Karpas-422 (cell line): ENCODE results near the gene GRIN2D. TPM values are rescaled to one million over a fixed set of nuclear protein-coding genes. Genes with fewer than 3 reads are reported as not detected.
"Not testable (repeated sequence)": the region's sequence is repeated elsewhere in the genome, so short reads cannot be mapped to it uniquely, and the experiment has no call there.

Experiments used
- DNase-seq: peaks from one replicate; pipeline ENCODE4 v3.0.0-alpha.2; 2015
- H2AFZ ChIP-seq: fragments of 200-600 bp; sonication (generic); 2 replicates; pipeline ENCODE4 v1.6.1; 2014; ENCODE audit warnings: antibody characterized with exemption, low read length, mixed read lengths
- H3K27ac ChIP-seq: fragments of 200-600 bp; sonication (generic); 2 replicates; pipeline ENCODE4 v1.5.1; 2014; ENCODE audit warnings: mild to moderate bottlenecking, low read length, moderate library complexity
- H3K27me3 ChIP-seq: fragments of 200-600 bp; sonication (generic); 2 replicates; pipeline ENCODE4 v1.6.1; 2014; ENCODE audit warnings: low read length, mixed read lengths
- H3K36me3 ChIP-seq: fragments of 200-600 bp; sonication (generic); 2 replicates; pipeline ENCODE4 v1.6.1; 2014; ENCODE audit warnings: low read length, mixed read lengths; ENCODE audit not compliant: insufficient read depth
- H3K4me1 ChIP-seq: fragments of 200-600 bp; sonication (generic); 2 replicates; pipeline ENCODE4 v1.6.1; 2014; ENCODE audit warnings: mild to moderate bottlenecking, low read length, mixed read lengths
- H3K4me2 ChIP-seq: fragments of 200-600 bp; sonication (generic); 2 replicates; pipeline ENCODE4 v1.6.1; 2014; ENCODE audit warnings: low read length, low read depth, mild to moderate bottlenecking; ENCODE audit not compliant: poor library complexity, severe bottlenecking
- H3K4me3 ChIP-seq: fragments of 200-600 bp; sonication (generic); 2 replicates; pipeline ENCODE4 v1.5.1; 2014; ENCODE audit warnings: mild to moderate bottlenecking, antibody characterized with exemption, low read length, mixed read lengths
- H3K79me2 ChIP-seq: fragments of 200-600 bp; sonication (generic); 2 replicates; pipeline ENCODE4 v1.6.1; 2014; ENCODE audit warnings: mild to moderate bottlenecking, low read length, mixed read lengths
- H3K9ac ChIP-seq: fragments of 200-600 bp; sonication (generic); 2 replicates; pipeline ENCODE4 v1.6.0; 2014; ENCODE audit warnings: low read length
- H3K9me2 ChIP-seq: fragments of 200-600 bp; sonication (generic), shearing (Covaris generic); replicated peaks from 2 replicates; pipeline ENCODE4 v1.6.0; 2014; ENCODE audit warnings: mild to moderate bottlenecking, low read length, moderate library complexity; ENCODE audit not compliant: insufficient read depth
- H3K9me3 ChIP-seq: fragments of 300-700, 200-600 bp; sonication (generic); 2 replicates; pipeline ENCODE4 v1.6.1; 2014; ENCODE audit warnings: low read length, mixed read lengths
- H4K20me1 ChIP-seq: fragments of 200-600 bp; sonication (generic); 2 replicates; pipeline ENCODE4 v1.6.1; 2014; ENCODE audit warnings: mild to moderate bottlenecking, antibody characterized with exemption, low read length, low read depth; ENCODE audit not compliant: insufficient read depth
- total RNA-seq: library from RNA; depleted of rRNA; stranded (reverse); fragments of >200 nt; shearing (Covaris generic); gene quantifications from 2 replicates; pipeline ENCODE4 v1.2.3, GENCODE V29; 2014; ENCODE audit warnings: low replicate concordance

GRIN2D gene
- total RNA-seq, 1 experiment from 2014 or later, result not detected

DNA sequence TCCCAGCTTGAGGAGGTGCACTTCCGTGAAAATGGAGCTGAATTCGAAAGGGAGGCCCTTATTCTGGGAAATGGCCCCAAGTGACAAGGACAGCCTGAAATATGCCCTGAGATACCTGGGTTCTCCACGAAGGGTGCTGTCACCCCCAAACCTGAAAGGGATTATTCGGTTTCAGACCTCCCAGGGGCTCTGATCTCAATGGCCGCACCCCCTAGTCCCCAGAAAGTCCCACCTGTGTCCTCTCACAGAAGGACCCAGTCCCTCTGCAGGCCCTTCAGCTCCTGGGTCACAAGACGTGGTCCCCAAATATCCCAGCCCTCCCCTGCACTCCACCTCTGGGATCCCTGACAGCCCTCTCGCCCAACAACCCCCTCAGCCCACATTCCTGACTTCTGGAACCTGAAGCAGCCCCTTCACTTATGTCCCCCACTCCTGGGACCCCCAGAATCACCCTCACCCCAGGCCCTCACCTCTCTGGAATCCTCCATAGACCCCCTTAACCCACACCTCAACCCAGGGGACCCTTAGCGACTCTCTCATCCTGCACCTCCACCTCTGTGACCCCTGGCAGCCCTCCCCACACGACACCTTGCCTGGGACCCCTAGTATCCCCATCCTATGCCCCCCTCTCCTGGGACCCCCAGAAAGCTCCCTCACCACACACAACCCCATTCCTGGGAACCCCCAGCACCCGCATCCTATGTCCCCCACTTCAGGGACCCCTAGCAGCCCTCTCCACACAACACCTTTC, 28.7 kb upstream of the GRIN2D start:
- peak overlapping the region; percentile 93 for H2AFZ ChIP-seq
- DNase-seq, result no peak
- H3K9me3 ChIP-seq, result no peaks in the 10 kb centered on the region
- no peaks in the 10 kb centered on the region for H4K20me1 ChIP-seq
- no peaks in the 10 kb centered on the region for H3K79me2 ChIP-seq
- no peak overlapping the region for H3K27ac ChIP-seq
- H3K4me3 ChIP-seq, result peak overlapping the region; percentile 65; the same call in 1 of the 2 replicates
- no peaks in the 10 kb centered on the region for H3K36me3 ChIP-seq
- H3K27me3 ChIP-seq, result no peaks in the 10 kb centered on the region
- H3K9ac ChIP-seq, result peak overlapping the region; percentile 77
- H3K4me1 ChIP-seq, result peaks cover 19% of the 10 kb centered on the region
- no peaks in the 10 kb centered on the region for H3K9me2 ChIP-seq
- H3K4me2 ChIP-seq, result peak overlapping the region; percentile 73

DNA sequence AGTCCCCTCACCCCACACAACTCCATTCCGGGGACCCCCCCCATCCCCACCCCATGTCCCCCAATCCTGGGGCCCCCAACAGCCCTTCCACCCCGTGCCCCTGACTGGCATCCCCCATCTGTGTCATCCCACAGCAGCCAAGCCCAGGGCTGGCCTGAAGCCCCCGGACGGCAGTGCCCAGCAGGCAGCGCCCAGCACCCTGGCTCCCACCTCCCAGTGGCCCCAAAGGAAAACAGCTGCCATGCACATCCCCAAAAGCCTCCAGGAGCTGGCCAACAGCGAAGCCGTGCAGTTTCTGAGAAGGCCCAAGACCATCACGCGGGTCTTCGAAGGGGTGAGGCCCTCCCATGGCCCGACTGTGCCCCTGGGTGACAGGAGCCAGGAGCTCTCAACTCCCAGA, 27.9 kb upstream of the GRIN2D start:
- H3K27ac ChIP-seq, result no peak overlapping the region
- no peaks in the 10 kb centered on the region for H3K9me2 ChIP-seq
- no peak overlapping the region for H3K9ac ChIP-seq
- DNase-seq, result no peak
- H3K36me3 ChIP-seq, result no peaks in the 10 kb centered on the region
- peaks cover 19% of the 10 kb centered on the region for H3K4me1 ChIP-seq
- H3K79me2 ChIP-seq, result no peaks in the 10 kb centered on the region
- H3K27me3 ChIP-seq, result no peaks in the 10 kb centered on the region
- no peak overlapping the region for H3K4me2 ChIP-seq
- no peak overlapping the region for H3K4me3 ChIP-seq
- no peak overlapping the region for H2AFZ ChIP-seq
- H4K20me1 ChIP-seq, result no peaks in the 10 kb centered on the region
- no peaks in the 10 kb centered on the region for H3K9me3 ChIP-seq

DNA sequence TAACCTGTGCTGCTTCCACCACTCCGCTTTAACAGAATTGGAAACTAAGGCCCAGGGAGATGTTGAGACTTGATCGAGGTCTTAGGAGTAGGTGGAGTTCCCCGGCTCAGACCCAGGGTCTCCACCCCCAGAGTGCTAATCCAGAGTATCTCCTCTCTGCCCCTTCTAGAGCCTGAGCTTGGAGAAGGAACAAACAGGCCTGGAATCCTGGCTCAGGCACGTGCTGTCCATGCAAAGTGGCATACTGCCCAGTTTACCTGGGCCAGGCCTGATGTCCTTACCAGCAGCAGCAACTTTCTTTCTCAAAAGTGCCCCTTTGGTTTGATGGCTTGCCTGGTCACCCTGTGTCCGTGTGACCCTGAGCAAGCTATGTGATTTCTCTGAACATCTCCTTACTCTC, 25.6 kb upstream of the GRIN2D start:
- no peaks in the 10 kb centered on the region for H3K79me2 ChIP-seq
- no peak overlapping the region for H3K27ac ChIP-seq
- no peaks in the 10 kb centered on the region for H3K9me3 ChIP-seq
- no peak overlapping the region for H2AFZ ChIP-seq
- H3K36me3 ChIP-seq, result no peaks in the 10 kb centered on the region
- H3K4me1 ChIP-seq, result peaks cover 14% of the 10 kb centered on the region
- no peak for DNase-seq
- H3K9ac ChIP-seq, result no peak overlapping the region
- no peaks in the 10 kb centered on the region for H4K20me1 ChIP-seq
- H3K4me3 ChIP-seq, result no peak overlapping the region
- H3K4me2 ChIP-seq, result no peak overlapping the region
- H3K9me2 ChIP-seq, result no peaks in the 10 kb centered on the region
- no peaks in the 10 kb centered on the region for H3K27me3 ChIP-seq

DNA sequence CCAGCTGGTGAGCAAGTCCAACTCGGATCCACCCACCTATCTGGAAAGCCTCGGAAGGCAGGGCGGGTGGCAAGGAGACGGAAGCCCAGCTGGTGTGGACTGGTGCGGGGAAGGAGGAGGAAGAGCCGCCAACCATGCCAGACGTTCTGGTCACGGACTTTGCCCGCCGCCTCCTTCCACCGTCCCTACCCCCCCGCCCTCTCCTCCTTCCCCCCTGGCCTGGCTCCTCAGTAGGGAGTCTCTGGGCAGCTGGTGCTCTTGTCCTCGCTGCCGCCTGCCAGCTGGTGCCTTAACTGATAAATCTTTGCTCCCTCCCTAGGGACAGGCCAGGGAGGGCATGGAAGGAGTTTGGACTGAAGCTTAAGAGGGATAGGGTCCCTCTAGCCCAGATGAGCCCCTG, 24.5 kb upstream of the GRIN2D start:
- Histone ChIP-seq H3K36me3 (no peaks in the 10 kb centered on the region), H2AFZ (no peak overlapping the region), H4K20me1 (no peaks in the 10 kb centered on the region), H3K9me2 (no peaks in the 10 kb centered on the region), H3K27me3 (no peaks in the 10 kb centered on the region), H3K79me2 (no peaks in the 10 kb centered on the region), H3K9me3 (no peaks in the 10 kb centered on the region), H3K9ac (no peak overlapping the region), H3K4me3 (no peak overlapping the region), H3K27ac (no peak overlapping the region), H3K4me1 (peaks cover 8% of the 10 kb centered on the region), H3K4me2 (no peak overlapping the region)
- DNase-seq, result no peak

DNA sequence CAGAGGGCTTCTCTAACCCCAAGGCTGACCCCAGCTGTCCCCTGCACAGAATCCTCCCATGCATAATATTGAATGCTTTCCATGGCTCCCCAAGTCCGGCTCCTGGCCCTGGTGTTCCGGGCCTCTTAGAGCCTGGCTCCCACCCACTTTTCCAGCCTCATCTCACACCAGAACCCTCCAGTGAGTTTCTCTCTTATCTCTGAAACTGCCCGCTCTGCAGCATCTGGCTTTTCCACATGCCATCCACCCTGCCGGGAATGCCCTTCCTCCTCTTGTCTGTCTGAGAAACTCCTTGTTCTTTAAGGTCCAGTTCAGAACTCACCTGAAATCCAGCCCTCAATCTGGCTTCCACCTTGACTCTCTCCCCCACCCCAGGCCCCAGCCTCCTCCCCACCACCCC, 22.5 kb upstream of the GRIN2D start:
- DNase-seq, result no peak
- Histone ChIP-seq H3K9me3 (no peaks in the 10 kb centered on the region), H3K9me2 (no peaks in the 10 kb centered on the region), H2AFZ (no peak overlapping the region), H3K4me2 (no peak overlapping the region), H3K9ac (no peak overlapping the region), H3K4me3 (no peak overlapping the region), H3K27me3 (no peaks in the 10 kb centered on the region), H3K79me2 (no peaks in the 10 kb centered on the region), H3K27ac (no peak overlapping the region), H3K36me3 (no peaks in the 10 kb centered on the region), H3K4me1 (no peaks in the 10 kb centered on the region), H4K20me1 (no peaks in the 10 kb centered on the region)

DNA sequence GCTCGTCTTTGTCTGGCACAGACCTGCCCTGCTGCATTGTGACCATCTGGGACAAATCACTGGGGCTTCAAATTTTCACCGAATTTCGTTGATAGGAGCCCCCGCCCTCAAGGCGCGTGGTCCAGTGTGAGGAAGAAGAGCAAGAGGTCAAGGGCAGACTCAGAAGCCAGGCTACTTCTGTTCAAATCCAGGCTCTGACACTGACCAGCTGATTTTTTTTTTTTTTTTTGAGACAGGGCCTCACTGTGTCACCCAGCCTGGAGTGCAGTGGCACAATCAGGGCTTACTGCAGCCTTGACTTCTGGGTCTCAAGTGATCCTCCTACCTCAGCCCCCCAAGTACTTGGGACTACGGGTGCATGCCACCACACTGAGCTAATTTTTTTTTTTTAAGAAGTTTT, 22.1 kb upstream of the GRIN2D start:
- Histone ChIP-seq H3K4me2 (no peak overlapping the region), H3K79me2 (no peaks in the 10 kb centered on the region), H3K9ac (no peak overlapping the region), H4K20me1 (no peaks in the 10 kb centered on the region), H2AFZ (no peak overlapping the region), H3K4me3 (no peak overlapping the region), H3K9me2 (no peaks in the 10 kb centered on the region), H3K4me1 (no peaks in the 10 kb centered on the region), H3K27me3 (no peaks in the 10 kb centered on the region), H3K9me3 (no peaks in the 10 kb centered on the region), H3K36me3 (no peaks in the 10 kb centered on the region), H3K27ac (no peak overlapping the region)
- DNase-seq, result no peak

DNA sequence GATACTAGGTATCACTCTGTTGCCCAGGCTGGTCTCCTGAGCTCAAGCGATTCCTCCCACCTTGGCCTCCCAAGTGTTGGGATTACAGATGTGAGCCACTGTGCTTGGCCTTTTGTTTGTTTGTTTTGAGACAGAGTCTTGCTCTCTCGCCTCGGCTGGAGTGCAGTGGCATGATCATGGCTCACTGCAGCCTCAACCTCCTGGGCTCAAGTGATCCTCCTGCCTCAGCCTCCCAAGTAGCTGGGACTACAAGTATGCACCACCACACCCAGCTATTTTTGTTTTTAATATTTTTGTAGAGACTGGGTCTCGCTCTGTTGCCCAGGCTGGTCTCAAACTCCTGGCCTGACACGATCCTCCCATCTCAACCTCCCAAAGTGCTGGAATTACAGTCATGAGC, 21.7 kb upstream of the GRIN2D start:
- not testable (repeated sequence) for H3K9me3 ChIP-seq, H3K79me2 ChIP-seq, DNase-seq, H4K20me1 ChIP-seq, H3K4me2 ChIP-seq, H2AFZ ChIP-seq, H3K9ac ChIP-seq, H3K4me3 ChIP-seq, H3K27me3 ChIP-seq, H3K36me3 ChIP-seq, H3K4me1 ChIP-seq, H3K27ac ChIP-seq, H3K9me2 ChIP-seq

DNA sequence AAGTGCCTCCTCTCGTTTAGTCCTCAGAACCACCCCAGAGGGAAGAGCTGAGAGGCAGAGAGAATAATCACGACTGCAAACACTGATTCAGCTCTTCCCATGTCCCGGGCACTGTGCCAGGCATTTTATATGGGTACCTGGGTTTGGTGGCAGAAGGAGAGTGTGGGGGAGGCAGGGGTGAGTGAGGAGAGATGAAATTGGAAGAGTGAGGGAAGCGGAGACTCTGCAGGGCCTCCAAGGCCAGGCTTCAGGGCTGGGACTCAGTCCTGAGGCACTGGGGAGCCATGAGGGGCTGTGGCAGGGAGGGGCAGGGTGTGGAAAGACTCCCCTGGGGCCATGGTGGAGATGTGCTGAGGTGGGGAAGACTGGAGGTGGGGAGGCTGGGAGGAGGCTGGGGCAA, 20.6 kb upstream of the GRIN2D start:
- Histone ChIP-seq H3K4me1 (no peaks in the 10 kb centered on the region), H2AFZ (no peak overlapping the region), H4K20me1 (no peaks in the 10 kb centered on the region), H3K36me3 (no peaks in the 10 kb centered on the region), H3K9ac (no peak overlapping the region), H3K4me2 (no peak overlapping the region), H3K9me3 (no peaks in the 10 kb centered on the region), H3K27me3 (no peaks in the 10 kb centered on the region), H3K4me3 (no peak overlapping the region), H3K27ac (no peak overlapping the region), H3K9me2 (no peaks in the 10 kb centered on the region), H3K79me2 (no peaks in the 10 kb centered on the region)
- DNase-seq, result no peak
